HG03095 (cell line): Measurements from ENCODE around the gene FBXO30.

Experiments used
- ATAC-seq: cut with Tn5 transposase; IDR thresholded peaks from one replicate; pipeline ENCODE4 v1.9.1; 2021; ENCODE audit warnings: moderate library complexity; ENCODE audit not compliant: unreplicated experiment

FBXO30 gene, protein sequence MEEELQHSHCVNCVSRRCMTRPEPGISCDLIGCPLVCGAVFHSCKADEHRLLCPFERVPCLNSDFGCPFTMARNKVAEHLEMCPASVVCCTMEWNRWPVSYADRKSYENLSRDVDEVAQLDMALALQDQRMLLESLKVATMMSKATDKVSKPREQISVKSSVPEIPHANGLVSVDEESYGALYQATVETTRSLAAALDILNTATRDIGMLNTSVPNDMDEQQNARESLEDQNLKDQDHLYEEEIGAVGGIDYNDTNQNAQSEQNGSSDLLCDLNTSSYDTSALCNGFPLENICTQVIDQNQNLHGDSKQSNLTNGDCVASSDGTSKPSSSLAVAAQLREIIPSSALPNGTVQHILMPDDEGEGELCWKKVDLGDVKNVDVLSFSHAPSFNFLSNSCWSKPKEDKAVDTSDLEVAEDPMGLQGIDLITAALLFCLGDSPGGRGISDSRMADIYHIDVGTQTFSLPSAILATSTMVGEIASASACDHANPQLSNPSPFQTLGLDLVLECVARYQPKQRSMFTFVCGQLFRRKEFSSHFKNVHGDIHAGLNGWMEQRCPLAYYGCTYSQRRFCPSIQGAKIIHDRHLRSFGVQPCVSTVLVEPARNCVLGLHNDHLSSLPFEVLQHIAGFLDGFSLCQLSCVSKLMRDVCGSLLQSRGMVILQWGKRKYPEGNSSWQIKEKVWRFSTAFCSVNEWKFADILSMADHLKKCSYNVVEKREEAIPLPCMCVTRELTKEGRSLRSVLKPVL

DNA sequence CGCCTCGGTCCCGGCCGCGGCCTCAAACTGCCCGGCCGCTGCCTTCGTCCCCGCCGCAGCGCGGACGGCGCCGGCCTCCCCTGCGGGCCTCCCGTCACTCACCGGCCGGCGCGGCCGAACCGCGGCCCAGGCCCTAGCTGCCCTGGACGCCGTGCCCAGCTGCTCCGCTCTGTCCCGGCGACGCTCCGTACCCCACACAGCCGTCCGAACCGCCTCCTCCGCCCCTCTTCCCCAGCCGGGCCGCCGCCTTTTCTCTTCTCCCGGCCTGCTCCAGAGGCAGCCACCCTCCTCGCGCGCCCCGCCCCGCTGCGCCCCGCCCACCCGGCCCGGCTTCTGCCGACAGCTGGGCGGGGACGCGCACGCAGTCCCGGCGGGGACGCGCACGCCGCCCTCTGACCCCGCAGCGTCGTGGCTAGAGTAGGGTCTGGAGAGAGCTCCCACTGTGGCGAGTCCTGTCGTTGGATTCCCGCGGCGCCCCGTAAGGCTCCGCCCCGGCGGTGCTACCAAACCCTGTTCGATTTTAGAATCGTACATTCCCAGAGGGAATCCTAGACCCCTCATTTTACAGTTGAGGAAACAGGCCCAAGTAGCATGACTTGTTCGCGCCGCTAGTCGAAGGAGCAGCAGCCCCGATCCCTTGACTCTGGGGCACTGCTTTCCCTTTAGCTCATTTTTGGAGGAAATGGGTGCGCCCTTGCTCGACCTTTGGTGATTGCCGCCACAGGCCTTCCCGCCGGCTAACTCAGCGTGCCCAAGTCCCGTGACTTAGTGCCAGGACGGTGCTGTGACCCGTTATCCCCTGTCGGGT, at the start of gene FBXO30:
TSS of gene FBXO30 (minus strand) at position 295 of the 808 bp plus-strand sequence. CDS start 8,390 bp downstream, outside the sequence.
- peak; percentile 69 for ATAC-seq

DNA sequence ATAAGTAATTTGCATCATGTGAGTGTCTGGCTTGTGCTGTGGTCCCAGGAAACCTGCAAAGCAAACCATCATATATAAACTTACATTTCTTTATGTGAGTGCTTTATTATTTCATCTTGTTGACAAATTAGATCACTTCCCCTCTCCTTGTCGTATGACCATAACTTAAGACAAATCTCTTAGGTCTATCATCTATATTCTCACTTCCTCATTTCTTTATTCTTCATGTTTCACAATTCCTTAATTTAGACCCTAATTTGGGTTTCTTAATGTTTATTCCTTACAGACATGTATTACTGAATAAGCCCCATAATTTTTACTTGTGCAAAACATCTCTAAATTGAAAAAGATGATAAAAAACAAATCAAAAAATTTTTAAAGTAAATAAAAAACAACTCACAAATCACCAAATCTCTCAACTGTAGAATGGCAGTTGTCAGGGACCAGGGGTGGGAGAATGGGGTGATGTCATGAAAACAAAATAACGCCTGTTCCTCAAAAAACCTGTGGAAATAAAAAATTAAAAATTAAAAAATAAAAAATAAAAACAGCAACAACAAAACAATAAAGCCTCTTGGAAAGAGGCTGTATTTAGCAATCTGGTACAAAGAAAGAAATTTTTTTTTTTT, 49.5 kb upstream of the FBXO30 start:
- peak; percentile 49 for ATAC-seq

DNA sequence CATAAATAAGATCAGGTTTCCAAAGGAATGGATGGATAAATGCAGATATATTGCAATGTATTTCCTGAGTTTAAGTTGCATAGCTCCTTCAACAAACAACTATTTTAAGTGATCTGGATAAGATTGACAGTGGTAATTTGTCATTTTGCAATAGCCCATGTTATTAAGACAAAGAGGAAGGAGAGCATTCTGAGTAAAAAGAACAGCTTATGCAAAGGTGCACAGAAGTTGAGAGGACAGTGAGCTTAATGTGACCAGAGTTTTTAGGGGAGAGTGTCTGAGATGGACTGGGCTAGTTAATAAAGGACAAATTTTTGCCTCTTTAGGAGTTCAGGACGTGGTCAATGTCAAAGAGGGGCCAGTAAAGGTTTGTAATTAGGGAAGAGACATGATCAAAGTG, 48.8 kb upstream of the FBXO30 start:
- no peak for ATAC-seq

DNA sequence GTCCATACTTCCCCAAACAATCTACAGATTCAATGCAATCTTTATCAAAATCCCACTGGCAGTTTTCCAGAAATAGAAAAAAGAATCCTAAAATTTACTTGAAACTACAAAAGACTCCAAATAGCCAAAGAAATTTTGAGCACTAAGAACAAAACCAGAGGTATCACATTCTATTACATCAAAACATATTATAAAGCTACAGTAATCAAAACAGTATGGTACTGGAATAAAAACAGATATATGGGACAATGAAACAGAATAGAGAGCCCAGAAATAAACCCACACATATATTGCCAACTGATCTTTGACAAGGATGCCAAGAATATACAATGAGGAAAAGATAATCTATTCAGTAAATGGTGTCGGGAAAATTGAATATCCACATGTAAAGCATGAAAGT, 46.0 kb upstream of the FBXO30 start:
- no peak for ATAC-seq

DNA sequence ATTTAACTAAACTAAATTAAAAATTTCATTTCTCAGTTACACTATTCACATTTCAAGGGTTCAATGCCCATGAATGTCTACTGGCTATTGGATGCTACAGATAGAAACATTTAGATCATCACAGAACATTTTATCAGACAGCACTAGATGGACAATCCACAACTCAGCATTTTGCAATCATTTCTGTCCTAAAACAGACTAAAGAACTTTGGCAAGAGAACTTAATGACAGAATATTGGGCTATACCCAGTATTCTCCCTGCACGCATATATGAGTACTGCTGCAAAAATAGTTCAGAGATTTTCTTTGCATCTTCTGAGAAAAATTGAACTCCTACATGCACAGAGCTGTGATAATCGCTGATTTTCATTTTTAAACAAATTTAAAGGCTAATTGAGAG, 36.1 kb upstream of the FBXO30 start:
- ATAC-seq = no peak

DNA sequence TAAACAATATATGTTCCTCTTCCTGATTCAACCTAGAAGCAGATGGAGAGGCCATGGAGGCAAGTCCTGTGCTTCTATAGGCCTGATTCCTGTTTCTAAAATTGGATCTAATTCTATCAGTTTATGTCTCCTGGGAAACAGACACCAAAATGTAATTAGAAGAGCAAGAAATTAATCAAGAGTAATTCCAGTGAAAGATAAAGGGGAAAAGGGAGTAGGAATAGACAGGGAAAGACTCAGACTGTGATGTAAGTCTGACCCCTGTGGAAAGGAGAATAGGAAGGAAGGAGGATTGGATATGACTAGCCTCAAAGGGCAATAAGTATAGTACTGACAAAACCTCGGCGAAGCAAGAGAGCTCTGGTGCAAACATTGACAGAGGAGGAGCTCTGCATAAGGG, 33.9 kb upstream of the FBXO30 start:
- ATAC-seq = no peak

DNA sequence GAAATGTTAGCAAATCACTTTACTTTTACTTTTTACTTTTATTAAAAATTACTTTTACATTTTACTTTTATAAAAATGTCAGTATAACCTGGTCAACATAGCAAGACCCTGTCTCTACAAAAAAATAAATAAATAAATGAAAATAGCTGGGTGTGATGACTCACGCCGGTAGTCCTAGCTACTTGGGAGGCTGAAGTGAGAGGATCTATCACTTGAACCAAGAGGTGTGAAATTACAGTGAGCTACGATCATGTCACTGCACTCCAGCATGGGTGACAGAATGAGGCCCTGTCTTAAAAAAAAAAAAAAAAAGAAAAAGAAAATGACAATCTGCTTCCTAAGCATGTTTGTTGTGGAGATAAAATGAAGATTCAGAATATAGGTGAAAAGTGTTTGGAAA, 31.0 kb upstream of the FBXO30 start:
- ATAC-seq = no peak

DNA sequence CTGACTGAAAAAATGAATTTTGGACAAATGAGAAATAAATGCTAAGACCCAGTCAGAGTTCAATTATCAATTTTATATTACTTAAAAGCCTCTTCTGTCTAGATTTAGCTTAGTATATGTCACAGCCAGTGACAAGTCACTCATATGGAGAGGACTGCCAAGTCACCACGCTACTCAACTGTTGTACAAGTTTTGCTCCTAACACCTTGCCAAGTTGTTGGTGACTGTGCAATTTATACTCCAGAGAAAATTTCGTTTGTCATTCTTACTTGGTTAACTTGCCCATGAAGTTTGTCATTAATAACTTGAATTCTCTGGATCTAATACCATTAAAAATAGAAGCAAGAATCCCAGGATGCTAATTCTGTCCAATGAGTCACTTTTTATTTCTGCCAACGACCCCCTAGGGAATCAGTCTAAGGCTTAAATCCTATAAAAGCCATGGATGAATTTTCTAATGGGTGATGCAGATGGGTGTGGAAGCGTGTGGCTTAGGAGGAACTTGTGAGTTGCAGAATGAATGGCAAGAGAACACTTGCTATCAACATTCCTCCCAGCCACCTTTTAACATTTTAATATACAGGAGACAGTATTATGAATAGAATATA, 30.4 kb upstream of the FBXO30 start:
- ATAC-seq = no peak

DNA sequence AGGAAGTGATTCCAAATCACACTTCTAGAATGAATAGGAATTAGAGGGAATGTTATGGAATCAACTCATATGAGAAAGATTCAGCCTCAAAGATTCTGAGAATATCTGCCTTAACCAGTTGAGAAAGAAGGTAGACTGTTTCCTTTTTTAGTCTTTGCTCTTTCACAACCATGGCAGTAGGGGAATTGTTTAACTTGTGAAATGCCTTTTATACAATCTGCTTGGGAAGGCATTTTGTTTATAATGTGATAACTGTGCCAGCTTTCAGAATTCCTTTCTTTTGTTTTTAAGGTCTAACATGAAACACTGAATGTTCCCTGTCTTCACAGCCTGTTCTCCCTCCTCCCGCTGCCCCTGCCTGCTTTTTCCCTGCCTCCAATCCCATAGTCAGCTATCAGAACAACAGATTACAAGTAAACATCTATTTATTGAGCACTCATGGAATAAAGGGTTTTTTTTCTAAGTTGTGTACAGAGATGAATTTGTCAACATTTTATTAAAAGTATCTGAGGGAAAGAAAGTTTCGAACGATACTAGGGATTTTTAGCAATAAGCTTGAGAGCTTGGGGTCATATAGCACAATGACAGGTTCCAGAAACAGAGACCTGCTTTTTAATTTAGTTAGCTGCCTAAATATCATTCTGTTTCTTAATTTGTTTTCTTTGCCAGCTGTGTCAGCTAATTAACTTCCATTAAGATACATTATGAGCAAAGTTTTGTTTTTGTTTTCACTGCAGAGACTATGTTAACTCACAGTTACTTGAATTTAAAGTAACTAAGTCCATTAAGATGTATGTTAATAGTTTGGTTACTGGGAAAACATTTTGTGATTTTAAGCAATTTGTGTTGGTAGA, 28.3 kb upstream of the FBXO30 start:
- no peak for ATAC-seq

DNA sequence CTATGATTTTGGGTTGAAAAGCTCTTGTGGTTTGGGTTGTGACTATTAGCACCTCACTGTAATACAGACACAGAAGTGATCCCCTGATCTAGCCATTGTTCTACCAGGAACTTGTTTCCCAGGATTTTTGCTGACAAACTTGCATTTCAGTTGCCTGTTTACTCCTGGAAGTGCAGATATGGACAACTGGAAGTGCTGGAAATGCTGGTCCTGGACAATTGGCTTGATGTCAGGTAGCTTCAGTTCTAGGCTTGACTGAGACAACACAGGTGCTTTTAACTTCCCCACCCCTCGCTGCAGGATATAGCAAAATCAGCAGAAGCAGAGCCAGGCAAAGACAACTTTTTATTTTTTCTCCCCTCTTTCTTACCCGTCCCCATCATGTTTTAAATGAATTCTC, 27.1 kb upstream of the FBXO30 start:
- no peak for ATAC-seq

DNA sequence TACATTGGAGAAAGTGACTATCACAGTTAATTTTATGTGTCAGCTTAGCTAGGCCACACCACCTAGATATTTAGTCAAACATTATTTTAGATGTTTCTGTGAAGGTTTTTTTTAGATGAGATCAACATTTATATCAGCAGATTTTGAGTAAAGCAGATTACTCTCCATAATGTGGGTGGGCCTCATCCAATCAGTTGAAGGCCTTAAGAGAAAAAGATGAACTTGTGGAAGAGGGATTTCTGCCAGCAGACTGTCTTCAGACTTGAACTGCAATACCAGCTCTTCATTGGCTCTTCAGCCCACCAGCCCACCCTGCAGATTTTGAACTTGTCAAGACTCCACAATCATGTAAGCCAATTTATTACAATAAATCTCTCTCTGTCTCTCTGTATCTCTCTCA, 25.1 kb upstream of the FBXO30 start:
- ATAC-seq = no peak

DNA sequence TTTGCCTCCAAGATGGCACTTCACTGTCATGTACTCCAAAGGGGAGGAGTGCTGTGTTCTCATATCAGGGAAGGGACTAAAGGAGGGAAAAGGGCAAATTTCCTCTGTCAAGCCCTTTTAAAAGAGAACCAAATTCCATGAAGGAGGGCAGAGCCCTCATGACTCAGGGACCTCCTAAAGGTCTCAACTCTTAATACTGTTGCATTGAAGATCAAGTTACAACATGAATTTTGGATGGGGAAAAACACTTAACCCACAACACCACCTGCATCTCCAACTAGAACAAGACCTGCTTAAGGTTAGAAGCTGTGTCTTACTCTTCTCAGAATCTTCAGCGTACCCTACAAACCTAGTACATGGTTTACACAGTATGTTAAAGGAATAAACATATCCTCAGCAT, 23.7 kb upstream of the FBXO30 start:
- ATAC-seq = no peak

DNA sequence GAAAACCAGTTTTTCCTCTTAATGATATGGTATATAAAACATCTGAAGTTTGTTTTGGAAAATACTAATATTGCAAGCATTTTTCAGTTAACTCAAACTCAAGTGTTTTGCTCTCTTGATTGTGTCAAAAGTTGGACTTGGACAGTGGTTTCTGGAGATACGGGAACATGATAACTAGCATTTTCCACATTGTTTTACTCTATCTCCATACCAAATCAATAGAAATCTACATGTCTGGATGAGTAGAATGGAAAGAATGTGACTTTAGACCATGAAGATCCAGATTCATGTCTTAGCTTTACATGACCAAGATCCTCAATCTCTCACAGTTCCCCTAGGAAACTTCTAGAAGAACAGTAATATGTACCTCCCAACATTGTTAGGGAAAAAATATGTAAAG, 22.2 kb upstream of the FBXO30 start:
- ATAC-seq = no peak

DNA sequence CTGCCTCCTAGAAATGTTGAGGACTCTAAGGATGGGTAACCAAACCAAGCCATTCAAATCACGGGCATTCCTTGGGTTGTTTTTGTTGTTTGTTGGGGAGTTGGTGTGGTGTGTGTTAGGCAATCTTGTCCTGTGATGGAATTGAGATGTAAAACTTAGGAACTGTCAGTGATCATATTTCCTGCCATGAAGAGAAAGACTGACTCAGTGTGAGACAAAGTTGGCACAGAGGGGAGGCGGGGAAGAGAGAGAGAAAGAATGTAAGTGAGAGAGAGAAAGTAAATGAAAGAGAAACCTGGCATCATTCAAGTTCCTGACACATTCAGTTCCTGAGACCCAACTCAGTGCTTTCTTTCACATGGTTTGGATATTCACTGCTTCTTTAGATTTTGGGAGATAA, 21.6 kb upstream of the FBXO30 start:
- ATAC-seq = no peak

DNA sequence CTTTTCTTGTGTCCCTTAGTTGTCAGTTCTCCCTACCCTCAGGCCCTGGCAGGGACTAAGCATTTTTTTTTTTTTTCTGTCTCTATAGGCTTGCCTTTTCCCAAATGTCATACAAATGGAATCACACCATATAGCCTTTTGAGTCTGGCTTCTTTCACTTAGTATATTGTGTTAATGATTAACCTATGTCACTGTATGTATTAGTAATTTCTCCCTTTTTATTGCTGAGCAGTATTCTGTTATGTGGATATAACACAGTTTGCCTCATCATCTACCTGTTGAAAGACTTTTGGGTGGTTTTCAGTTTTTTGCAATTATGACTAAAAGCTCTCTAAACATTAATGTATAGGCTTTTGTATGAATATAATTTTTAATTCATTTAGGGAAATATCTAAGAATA, 16.0 kb upstream of the FBXO30 start:
- no peak for ATAC-seq

DNA sequence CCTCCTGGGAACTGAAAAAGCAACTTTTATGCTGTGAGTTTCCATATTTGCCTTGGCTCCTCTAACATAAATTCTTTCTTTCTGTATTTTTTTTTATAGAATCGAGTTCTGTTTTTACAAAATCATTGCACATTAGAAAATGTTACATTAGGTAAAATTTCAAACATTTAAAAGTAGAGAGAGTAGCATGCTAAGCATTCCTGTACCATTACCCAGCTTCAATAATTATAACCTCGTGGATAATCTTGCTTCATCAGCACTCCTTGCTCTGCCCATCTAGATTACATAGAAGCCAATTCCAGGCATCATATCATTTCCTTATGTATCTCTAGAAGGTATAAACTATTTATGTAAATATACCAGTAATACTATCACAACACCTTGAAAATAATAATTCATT, 15.4 kb upstream of the FBXO30 start:
- no peak for ATAC-seq

DNA sequence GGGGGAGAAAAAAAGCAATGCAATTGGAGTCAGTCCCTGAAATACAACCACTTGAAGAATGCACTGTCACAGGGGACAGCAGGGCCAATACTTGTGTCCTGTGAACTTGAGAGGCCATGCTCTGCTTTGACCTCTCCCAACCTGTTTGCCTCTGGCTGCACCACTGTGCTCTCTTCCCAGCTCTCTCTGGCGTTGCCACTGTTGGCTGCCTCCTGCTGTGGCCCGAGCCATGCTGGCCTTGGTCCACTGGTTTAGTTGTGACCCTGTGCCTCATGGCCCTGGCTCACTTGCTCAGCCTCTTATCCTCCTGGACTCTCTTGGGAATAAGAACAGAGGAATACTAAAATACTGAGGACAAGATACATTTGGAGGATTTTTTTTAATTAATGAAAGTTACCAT, 14.5 kb upstream of the FBXO30 start:
- ATAC-seq = no peak

DNA sequence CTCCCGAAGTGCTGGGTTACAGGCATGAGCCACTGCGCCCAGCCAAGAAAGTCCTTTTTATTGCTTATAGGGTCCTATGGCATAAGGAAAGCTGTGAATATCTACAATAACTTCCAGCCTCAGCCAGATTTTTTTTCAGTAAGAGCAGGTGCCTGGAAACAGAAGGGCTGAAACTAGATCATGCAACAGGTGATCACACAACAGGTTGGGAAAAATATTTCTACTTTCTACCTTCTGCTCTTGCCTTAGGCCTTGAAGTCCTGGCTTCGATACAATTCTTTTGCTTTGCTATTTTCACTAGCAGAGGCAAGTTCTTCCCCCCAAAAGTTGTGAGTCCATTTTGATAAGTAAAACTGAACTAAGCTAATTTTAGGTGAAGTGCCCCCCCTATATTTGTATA, 9.7 kb upstream of the FBXO30 start:
- ATAC-seq = no peak

DNA sequence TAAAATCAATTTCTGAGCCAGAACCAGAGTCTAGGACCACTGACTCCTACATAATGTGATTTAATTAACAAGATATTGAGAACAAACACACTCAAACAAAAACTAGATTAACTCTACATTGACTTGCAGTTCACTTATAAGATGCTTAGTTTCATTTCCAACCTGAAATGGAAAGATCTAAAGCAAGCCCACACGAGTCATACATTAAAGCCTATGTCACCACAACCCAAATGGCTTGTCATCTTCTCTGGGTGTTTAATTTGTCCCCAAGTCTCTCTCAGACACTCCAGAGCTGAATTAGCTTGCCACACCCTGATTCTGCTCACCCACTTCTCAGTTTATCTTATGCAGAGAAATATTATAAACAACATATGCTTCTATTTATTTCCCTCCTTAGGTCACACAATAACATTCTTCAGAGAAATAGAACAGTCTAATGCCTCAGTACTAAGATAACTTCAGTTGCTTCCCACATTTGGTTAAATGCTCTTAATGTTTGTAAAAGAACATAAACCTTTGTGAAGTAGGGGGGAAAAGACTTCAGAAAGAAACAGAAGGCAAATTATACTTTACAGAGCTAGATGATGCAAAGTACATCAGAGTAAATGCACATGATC, 8.8 kb upstream of the FBXO30 start:
- no peak for ATAC-seq
